GM19372 (cell line): ENCODE measurements around the gene CTAGE15.
"Not testable (repeated sequence)": the region's sequence is repeated elsewhere in the genome, so short reads cannot be mapped to it uniquely, and the experiment has no call there.

Experiments used
- ATAC-seq: cut with Tn5 transposase; IDR thresholded peaks from one replicate; pipeline ENCODE4 v1.9.1; 2021; ENCODE audit warnings: mild to moderate bottlenecking, low read depth, moderate library complexity; ENCODE audit not compliant: unreplicated experiment

CTAGE15 gene, protein sequence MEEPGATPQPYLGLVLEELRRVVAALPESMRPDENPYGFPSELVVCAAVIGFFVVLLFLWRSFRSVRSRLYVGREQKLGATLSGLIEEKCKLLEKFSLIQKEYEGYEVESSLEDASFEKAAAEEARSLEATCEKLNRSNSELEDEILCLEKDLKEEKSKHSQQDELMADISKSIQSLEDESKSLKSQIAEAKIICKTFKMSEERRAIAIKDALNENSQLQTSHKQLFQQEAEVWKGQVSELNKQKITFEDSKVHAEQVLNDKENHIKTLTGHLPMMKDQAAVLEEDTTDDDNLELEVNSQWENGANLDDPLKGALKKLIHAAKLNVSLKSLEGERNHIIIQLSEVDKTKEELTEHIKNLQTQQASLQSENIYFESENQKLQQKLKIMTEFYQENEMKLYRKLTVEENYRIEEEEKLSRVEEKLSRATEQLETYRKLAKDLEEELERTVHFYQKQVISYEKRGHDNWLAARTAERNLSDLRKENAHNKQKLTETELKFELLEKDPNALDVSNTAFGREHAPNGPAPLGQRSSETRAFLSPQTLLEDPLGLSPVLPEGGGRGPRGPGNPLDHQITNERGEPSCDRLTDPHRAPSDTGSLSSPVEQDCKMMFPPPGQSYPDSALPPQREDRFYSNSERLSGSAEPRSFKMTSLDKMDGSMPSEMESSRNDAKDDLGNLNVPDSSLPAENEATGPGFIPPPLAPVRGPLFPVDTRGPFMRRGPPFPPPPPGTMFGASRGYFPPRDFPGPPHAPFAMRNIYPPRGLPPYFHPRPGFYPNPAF

GRCh38 chr7:143571501-143571900 is at the start of gene CTAGE15:
CTAGE15 (plus strand) TSS chr7:143571801; CDS start chr7:143571818, 17 bp downstream.
- not testable (repeated sequence) for ATAC-seq

- not testable (repeated sequence) for ATAC-seq
These were observed 49.2 kb upstream of the CTAGE15 start for GRCh38 chr7:143522309-143522916.

DNA sequence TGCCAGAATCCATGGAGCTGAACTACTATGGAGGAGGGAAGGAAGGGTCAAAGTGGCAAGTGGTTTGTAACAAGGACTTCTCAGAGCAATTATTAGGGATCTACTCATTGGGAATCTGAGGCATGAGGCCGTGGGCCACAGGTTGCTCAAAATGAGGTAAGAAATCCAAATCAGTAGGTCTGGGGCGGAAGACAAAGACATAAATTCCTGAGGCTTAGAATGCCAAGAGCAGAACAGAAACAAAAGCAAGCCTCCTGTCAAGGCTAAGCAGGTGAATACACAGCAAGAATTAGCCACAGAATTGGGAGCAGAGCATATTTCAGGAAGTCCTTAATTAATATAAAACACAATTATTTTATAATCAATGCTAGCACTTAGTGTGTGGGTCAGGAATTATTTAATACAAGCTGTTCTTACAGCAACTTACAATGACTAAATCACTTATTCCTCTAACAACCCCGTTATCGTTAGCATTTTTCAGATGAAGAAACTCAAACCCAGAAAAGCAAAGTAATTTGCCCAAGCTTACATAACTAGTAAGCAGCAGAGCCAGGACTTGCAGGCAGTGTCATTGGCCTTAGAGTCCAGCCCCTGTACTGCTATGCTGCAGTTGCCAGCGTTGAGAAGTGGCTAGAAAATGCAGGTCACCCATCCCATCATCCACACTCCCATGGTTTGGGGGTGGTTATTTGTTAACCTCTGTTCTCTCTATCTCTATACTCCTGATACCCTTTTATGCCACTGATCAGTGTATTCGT is 40.3 kb upstream of the CTAGE15 start:
- ATAC-seq, result not testable (repeated sequence)

- not testable (repeated sequence) for ATAC-seq
These were observed 39.7 kb upstream of the CTAGE15 start for GRCh38 chr7:143531932-143532331.

GRCh38 chr7:143533213-143533839 is 38.3 kb upstream of the CTAGE15 start:
- ATAC-seq, result not testable (repeated sequence)

DNA sequence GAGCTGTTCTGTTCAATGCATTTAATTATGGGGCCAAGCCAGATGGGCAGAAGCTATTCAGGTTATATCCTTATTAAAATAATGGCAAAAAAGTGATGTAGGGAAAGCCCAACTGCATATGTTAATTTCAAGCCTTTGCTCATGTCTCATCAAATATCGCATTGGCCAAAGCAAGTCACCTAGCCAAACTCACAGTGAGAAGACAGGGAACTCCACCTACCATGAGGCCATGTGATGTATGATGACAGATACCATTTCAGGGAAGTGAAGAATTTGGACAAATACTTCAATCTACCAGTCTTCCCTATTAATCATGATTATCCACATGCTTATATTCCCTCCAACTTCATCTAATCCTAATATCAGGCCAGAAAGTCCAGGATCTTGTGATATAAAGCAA is 35.2 kb upstream of the CTAGE15 start:
- ATAC-seq, result not testable (repeated sequence)

GRCh38 chr7:143543288-143544038 is 28.1 kb upstream of the CTAGE15 start:
- ATAC-seq, result not testable (repeated sequence)

- not testable (repeated sequence) for ATAC-seq
These were observed 15.6 kb upstream of the CTAGE15 start for GRCh38 chr7:143555968-143556367.

DNA sequence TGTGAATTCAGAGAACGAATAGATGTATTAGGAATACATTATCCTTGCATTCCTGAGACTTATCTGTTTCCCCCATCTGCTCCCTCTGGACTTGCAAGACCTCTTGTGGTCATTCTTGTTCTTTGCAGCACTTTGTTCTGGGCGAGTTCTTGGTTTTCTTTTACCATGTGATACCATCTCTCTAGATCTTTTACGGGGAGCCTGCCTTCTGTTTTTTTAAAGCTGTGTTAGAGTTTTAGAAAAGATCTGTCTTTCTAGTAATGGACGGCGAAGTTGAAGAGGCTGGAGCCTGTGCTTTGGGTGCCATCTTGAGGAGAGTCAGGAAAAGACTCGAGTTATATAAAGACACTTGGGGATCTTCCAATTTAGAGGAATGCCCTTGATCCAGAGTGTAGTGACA is 8.3 kb upstream of the CTAGE15 start:
- not testable (repeated sequence) for ATAC-seq

DNA sequence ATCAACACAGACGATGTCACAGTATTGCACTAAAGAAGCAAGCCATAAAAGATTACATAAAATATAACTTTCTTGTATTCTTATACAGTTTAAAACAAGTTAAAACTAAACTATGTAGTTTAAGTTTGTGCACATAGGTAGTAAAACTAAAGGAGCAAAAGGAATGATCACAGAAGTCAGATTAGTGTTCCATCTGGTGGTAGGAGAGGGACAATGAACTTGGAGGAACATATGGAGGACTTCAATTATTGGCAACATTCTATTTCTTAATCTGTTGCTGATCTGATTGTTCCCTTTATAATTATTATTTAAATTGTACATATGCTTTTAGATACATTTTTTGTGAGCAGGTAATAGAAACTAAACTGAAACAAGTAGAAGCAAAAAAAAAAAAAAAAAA is 5.6 kb upstream of the CTAGE15 start:
- ATAC-seq, result not testable (repeated sequence)

DNA sequence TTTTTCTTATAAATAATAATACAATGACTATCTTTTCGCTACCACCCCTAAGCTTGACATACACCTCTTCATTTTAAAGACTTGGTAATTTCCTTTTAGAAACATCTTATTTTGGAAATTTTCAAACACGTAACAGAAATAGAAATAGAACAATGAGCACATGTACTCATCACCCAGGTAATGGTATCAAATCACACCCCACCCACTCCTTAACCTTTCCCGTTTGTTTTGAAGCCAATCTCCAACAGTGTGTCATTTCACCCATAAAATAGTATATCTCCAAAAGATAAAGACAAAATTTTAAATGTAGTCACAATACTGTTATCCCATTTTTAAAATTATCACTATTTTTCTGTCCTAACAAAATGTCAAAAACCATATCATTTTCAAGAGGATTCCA is 16.6 kb downstream of the CTAGE15 start:
- not testable (repeated sequence) for ATAC-seq

DNA sequence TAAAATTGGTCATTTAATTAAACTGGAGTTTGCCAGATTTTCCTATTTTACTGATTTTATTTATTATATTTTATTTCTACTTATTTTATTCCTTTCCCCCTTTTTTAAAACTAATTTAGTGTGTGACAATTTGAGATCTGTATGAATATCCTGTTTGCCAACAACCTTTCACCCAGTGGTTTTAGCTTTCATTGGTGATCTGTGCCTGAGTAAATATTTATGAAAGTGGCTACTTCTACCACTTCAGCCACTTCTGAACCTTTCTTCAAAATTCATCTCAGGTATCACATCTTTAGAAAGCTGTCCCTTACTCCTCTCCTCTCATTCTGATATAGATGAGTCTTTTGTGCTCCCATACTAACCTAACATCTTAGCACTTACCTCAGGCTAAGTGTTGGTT is 18.3 kb downstream of the CTAGE15 start:
- not testable (repeated sequence) for ATAC-seq

DNA sequence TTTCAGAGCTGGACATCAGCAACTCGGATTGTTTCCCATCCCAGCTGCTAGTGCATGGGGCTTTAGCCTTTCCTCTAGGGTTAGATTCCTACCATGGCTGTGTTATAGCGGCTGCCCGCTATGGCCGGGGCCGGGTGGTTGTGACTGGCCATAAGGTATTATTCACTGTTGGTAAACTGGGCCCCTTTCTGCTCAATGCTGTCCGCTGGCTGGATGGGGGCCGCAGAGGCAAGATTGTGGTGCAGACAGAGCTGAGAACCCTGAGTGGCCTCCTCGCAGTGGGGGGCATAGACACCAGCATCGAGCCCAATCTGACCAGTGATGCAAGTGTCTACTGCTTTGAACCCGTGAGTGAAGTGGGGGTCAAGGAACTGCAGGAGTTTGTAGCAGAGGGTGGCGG is 26.5 kb downstream of the CTAGE15 start:
- not testable (repeated sequence) for ATAC-seq

GRCh38 chr7:143603549-143603948 is 31.9 kb downstream of the CTAGE15 start:
- not testable (repeated sequence) for ATAC-seq

DNA sequence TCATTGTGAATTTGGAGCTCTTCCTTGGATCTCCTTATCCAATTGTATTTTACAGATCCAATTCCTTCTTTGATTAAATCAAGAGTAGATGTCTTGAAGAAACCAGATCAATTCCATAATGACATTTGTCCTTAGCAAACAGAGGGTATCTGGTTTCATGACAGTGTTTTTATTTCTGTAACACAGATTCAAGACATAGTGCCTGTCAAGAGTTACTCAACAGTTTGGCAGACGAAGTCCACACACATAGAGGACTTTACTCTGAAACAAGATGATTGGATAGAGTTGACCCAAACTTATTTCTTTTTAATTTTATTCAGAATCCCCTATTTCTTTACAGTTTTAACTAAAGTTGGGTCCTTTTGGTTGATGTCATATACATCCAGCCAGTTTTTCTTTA is 34.5 kb downstream of the CTAGE15 start:
- ATAC-seq, result not testable (repeated sequence)

DNA sequence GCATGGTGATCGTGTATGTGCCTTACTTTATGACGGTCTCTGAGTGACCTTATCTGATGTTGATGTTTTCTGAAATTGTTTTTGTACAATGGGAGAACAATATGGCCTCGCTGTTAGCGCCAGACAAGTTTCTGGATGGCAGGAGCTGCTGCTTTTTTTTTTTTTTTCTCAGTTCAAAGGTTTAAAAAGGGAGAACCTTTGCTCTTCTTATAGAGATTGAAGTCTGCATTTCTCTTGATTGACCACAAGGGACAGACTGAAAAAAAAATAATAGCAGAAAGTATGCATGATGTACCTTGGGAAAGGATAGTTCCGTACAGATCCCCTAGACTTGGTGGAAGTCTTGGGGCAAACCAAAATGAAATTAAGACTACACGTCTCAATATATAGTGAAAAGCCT is 43.9 kb downstream of the CTAGE15 start:
- ATAC-seq, result not testable (repeated sequence)

DNA sequence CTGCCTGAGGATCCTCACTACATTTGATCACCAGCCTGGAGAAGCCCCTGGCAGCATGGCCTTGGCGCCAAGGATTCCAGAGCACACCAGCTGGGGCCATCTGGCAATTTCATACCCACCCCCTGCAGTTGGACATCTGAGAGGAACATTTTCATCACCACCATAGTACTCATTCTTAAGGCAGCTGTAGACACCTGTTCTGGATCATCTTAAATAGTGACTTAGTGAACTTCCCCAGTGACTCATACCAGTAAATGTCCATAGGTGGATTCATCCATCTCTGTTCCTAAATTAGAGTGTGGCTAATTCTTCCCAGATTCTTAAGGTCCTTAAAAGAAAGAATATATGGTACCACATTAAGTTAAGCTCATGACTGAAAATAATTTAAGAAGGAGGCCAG is 45.6 kb downstream of the CTAGE15 start:
- not testable (repeated sequence) for ATAC-seq

DNA sequence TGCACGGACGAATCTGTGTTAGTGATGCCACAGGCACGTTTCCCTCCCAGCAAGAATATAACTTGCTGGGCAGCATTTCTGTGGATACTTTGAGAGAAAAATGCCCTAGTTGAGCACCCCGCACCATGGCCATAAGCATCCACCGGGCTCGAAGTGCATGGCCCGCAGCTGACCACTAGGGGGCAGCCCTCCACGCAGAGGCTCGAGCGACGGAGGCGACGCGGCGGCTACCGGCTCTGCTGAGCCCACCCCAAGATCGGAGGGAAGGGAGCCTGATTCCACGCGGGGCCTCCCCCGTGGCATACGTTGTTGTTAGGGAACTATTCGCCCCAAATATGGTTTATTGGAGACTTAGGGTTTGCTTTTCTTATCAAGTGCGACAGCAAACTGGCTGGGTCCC is 48.5 kb downstream of the CTAGE15 start:
- peak; percentile 19 for ATAC-seq

DNA sequence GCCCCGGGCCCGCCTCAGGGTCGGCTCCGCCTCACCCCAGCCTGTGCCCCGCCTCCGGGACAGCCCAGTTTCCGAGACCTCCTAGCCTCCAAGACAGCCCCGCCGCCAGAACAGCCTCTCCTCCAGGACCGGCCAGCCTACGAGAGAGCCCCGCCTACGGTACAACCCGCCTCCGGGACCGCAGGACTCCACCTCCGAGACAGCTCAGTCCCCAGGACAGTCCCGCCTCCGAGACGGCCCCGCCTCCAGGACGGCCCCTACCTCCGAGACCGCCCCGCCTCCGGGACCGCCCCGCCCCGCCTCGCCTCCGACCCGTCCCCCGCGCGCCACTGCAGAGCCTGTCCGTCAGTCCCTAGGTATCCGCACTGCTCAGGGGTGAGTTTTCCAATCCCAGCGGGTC is 49.0 kb downstream of the CTAGE15 start, which contains the start of gene TCAF2:
Gene TCAF2 (plus strand): TSS at position 329 of the 400 bp plus-strand sequence.
- peak; percentile 78 for ATAC-seq
